Thoracic aorta (tissue), 2 donors: ENCODE measurements around the gene OXSM. TPM values are rescaled to one million over a fixed set of nuclear protein-coding genes. Genes with fewer than 3 reads are reported as not detected.

Experiments used
- ATAC-seq: fragments of 150-250 bp; one replicate; pipeline ENCODE4 v1.8.0; 2017; ENCODE audit warnings: low read depth; ENCODE audit not compliant: insufficient number of reproducible peaks, low FRiP score
- DNase-seq: peaks from one replicate; pipeline ENCODE4 v3.0.0-alpha.2; 2020; ENCODE audit warnings: low spot score
- H3K27ac ChIP-seq, 2 donors: fragments of 200-600 bp; sonication (generic); 1 replicate in 1 of 2; 2 replicates in 1 of 2; pipeline ENCODE4 v1.5.1; 2016; ENCODE audit warnings: mild to moderate bottlenecking in 2 of 2, moderate library complexity in 2 of 2
- H3K27me3 ChIP-seq: fragments of 200-600 bp; sonication (generic); replicated peaks from 2 replicates; pipeline ENCODE4 v1.6.0; 2016; ENCODE audit warnings: mild to moderate bottlenecking; ENCODE audit not compliant: insufficient read depth
- H3K36me3 ChIP-seq: fragments of 200-600 bp; sonication (generic); one replicate; pipeline ENCODE4 v1.5.1; 2016
- H3K4me1 ChIP-seq, 2 donors: fragments of 200-600 bp; sonication (generic); 1 replicate in 1 of 2; 2 replicates in 1 of 2; pipeline versions ENCODE4 v1.5.1 to v1.6.0; 2016; ENCODE audit warnings: low read depth in 2 of 2, mild to moderate bottlenecking in 1 of 2; ENCODE audit not compliant: control insufficient read depth in 1 of 2
- H3K4me3 ChIP-seq: fragments of 200-600 bp; sonication (generic); 2 replicates; pipeline ENCODE4 v1.5.1; 2016; ENCODE audit warnings: mild to moderate bottlenecking
- H3K9me3 ChIP-seq: fragments of 200-600 bp; sonication (generic); 2 replicates; pipeline ENCODE4 v1.5.1; 2016
- CTCF ChIP-seq: fragments of 200-600 bp; sonication (generic); IDR thresholded peaks from one replicate; pipeline ENCODE4 v1.5.1; 2019; ENCODE audit warnings: antibody characterized with exemption
- total RNA-seq, 2 donors: library from RNA; depleted of rRNA; stranded (reverse); fragments of >200 nt; gene quantifications; one replicate each; pipeline versions ENCODE4 v1.1.0 to v1.2.3, GENCODE V29; 2016

Gene OXSM
- total RNA-seq, 2 donors from 2014 or later, result 3.8 to 8.4 TPM

- TF ChIP-seq CTCF, result no peak
- ATAC-seq (no peak), DNase-seq (no peak)
- Histone ChIP-seq H3K36me3 (no peaks in the 10 kb centered on the region), H3K4me3 (no peak overlapping the region), H3K4me1 (no peaks in the 10 kb centered on the region), H3K9me3 (no peaks in the 10 kb centered on the region), H3K27ac (no peak overlapping the region), H3K27me3 (no peaks in the 10 kb centered on the region)
Observed at GRCh38 chr3:25836579-25836978, 46.7 kb downstream of the OXSM start.

- no peak overlapping the region for H3K27ac ChIP-seq
- H3K9me3 ChIP-seq, result no peaks in the 10 kb centered on the region
- TF ChIP-seq CTCF, result no peak
- H3K27me3 ChIP-seq, result no peaks in the 10 kb centered on the region
- no peak overlapping the region for H3K4me3 ChIP-seq
- ATAC-seq, result no peak
- H3K4me1 ChIP-seq, result no peaks in the 10 kb centered on the region
- DNase-seq, result no peak
- H3K36me3 ChIP-seq, result no peaks in the 10 kb centered on the region
Observed at GRCh38 chr3:25837038-25837437, 47.1 kb downstream of the OXSM start.

- H3K27me3 ChIP-seq, result no peaks in the 10 kb centered on the region
Observed at GRCh38 chr3:25840099-25840498, 50.2 kb downstream of the OXSM start.

GRCh38 chr3:25843332-25843731, 53.4 kb downstream of the OXSM start:
- Histone ChIP-seq H3K9me3 (no peaks in the 10 kb centered on the region), H3K4me3 (no peak overlapping the region), H3K27me3 (no peaks in the 10 kb centered on the region), H3K4me1 (no peaks in the 10 kb centered on the region), H3K27ac (no peak overlapping the region), H3K36me3 (no peaks in the 10 kb centered on the region)
- DNase-seq, result no peak
- TF ChIP-seq CTCF, result peak; percentile 28
- no peak for ATAC-seq

More at GRCh38 chr3:25840099-25840498, 50.2 kb downstream of the OXSM start:
- no peak for TF ChIP-seq CTCF
- DNase-seq, result no peak
- Histone ChIP-seq H3K9me3 (no peaks in the 10 kb centered on the region), H3K4me1 (no peaks in the 10 kb centered on the region), H3K36me3 (no peaks in the 10 kb centered on the region), H3K27ac (no peak overlapping the region), H3K4me3 (no peak overlapping the region)
- ATAC-seq, result no peak

Other genes starting within 250 kb of the OXSM start
- 10 to 100 TPM; 78.9 to 92.0 TPM for gene TOP2B, start 125.2 kb upstream of the OXSM start, total RNA-seq
- 10 to 100 TPM; 16.5 to 26.9 TPM for gene NGLY1, start 6.6 kb upstream of the OXSM start, total RNA-seq